HEK293T (cell line): Measurements from ENCODE around the gene ZCCHC14.
A peak's percentile ranks its signal among the peaks of the same experiment; 100 is the strongest.
"Not testable (repeated sequence)": the region's sequence is repeated elsewhere in the genome, so short reads cannot be mapped to it uniquely, and the experiment has no call there.

Experiments used
- CTCF ChIA-PET: fragments of 350-600 bp; formaldehyde crosslinking; extraction: SDS; loops from one replicate; lab custom pipeline; 2021; ENCODE audit warnings: antibody characterized with exemption, inconsistent platforms; lab: Yijun Ruan, JAX
- POLR2A ChIA-PET: fragments of 350-600 bp; formaldehyde crosslinking; extraction: SDS; loops from one replicate; lab custom pipeline; 2020; ENCODE audit warnings: antibody characterized with exemption, inconsistent platforms; lab: Yijun Ruan, JAX
- DNase-seq: peaks from one replicate; pipeline ENCODE4 v3.0.0; 2012; ENCODE audit warnings: mixed read lengths; ENCODE audit errors: extremely low spot score
- ARNT ChIP-seq: fragments of 450-650 bp; IDR thresholded peaks from 2 replicates; pipeline ENCODE4 v1.6.1; 2017; ENCODE audit warnings: mild to moderate bottlenecking
- BHLHE40 ChIP-seq: fragments of 450-650 bp; IDR thresholded peaks from 2 replicates; pipeline ENCODE4 v1.6.1; 2016; ENCODE audit warnings: mild to moderate bottlenecking, moderate library complexity, borderline replicate concordance
- CTBP1 ChIP-seq: fragments of 450-650 bp; IDR thresholded peaks from 2 replicates; pipeline ENCODE4 v1.6.1; 2016; ENCODE audit warnings: borderline replicate concordance
- ELF4 ChIP-seq: fragments of 450-650 bp; IDR thresholded peaks from 2 replicates; pipeline ENCODE4 v1.6.1; 2017; ENCODE audit warnings: antibody characterized with exemption
- FOXA1 ChIP-seq: fragments of 450-650 bp; IDR thresholded peaks from 2 replicates; pipeline ENCODE4 v1.6.1; 2016; ENCODE audit warnings: mild to moderate bottlenecking
- FOXK2 ChIP-seq: fragments of 450-650 bp; IDR thresholded peaks from 2 replicates; pipeline ENCODE4 v1.6.1; 2016; ENCODE audit warnings: mild to moderate bottlenecking
- FOXM1 ChIP-seq: fragments of 450-650 bp; IDR thresholded peaks from 2 replicates; pipeline ENCODE4 v1.6.1; 2017; ENCODE audit warnings: mild to moderate bottlenecking, borderline replicate concordance
- HDGF ChIP-seq: fragments of 450-650 bp; IDR thresholded peaks from 2 replicates; pipeline ENCODE4 v1.6.1; 2017; ENCODE audit warnings: antibody characterized with exemption, borderline replicate concordance
- L3MBTL2 ChIP-seq: fragments of 450-650 bp; conservative IDR thresholded peaks from 2 replicates; pipeline ENCODE4 v1.6.1; 2016; ENCODE audit warnings: mild to moderate bottlenecking
- LEF1 ChIP-seq: fragments of 450-650 bp; IDR thresholded peaks from 2 replicates; pipeline ENCODE4 v1.6.1; 2017; ENCODE audit warnings: mild to moderate bottlenecking, borderline replicate concordance
- NFRKB ChIP-seq: fragments of 450-650 bp; IDR thresholded peaks from 2 replicates; pipeline ENCODE4 v1.6.1; 2016; ENCODE audit warnings: mild to moderate bottlenecking, moderate library complexity
- PKNOX1 ChIP-seq: fragments of 450-650 bp; IDR thresholded peaks from 2 replicates; pipeline ENCODE4 v1.6.1; 2016
- SP1 ChIP-seq: fragments of 450-650 bp; IDR thresholded peaks from 2 replicates; pipeline ENCODE4 v1.6.1; 2017
- SUZ12 ChIP-seq: fragments of 450-650 bp; IDR thresholded peaks from 2 replicates; pipeline ENCODE4 v1.6.1; 2016; ENCODE audit warnings: mild to moderate bottlenecking
- TARDBP ChIP-seq: fragments of 450-650 bp; IDR thresholded peaks from 2 replicates; pipeline ENCODE4 v1.6.1; 2016
- ZNF384 ChIP-seq: fragments of 450-650 bp; IDR thresholded peaks from 2 replicates; pipeline ENCODE4 v1.6.1; 2016

Gene ZCCHC14

GRCh38 chr16:87392821-87393679 lies 99.8 kb downstream of the ZCCHC14 start:
- peak; percentile 41 for DNase-seq
- ChIA-PET POLR2A (interaction anchor here (0.7 to 1.1 kb wide), 2 partner anchors 9 to 76 kb away, joined by 3 to 4 read pairs; partner anchors contain the start of genes C16orf95 and FBXO31), CTCF (interaction anchor here (0.8 kb wide), 1 partner anchor 178 kb away, joined by 5 read pairs; no protein-coding TSS in a partner anchor)
- 0 out of 2 replicates have a peak, but pooled peaks have one; percentile 20 for TF ChIP-seq L3MBTL2
- no peak for TF ChIP-seq SP1

GRCh38 chr16:87391950-87392820 lies 100.6 kb downstream of the ZCCHC14 start, which contains the start of gene MAP1LC3B:
TSS of gene MAP1LC3B (plus strand) at chr16:87392336. CDS start at chr16:87392428, 92 bp downstream.
- DNase-seq: peak; percentile 93
- TF ChIP-seq LEF1 (no peak; the same call in 1 of the 2 replicates), ARNT (peak; percentile 51), FOXA1 (no peak), BHLHE40 (no peak), PKNOX1 (peak; percentile 82), ELF4 (peak; percentile 93)
- CTCF ChIA-PET: no interaction called here
- POLR2A ChIA-PET: no interaction called here

- CTCF ChIA-PET: no interaction called here
- TF ChIP-seq SUZ12: no peak
- no peak for TF ChIP-seq CTBP1
- no peak for TF ChIP-seq PKNOX1
- no peak for TF ChIP-seq ZNF384
- no peak for TF ChIP-seq FOXK2
- TF ChIP-seq L3MBTL2: no peak
- TF ChIP-seq FOXM1: no peak
- TF ChIP-seq ARNT: no peak
- no peak for DNase-seq
- POLR2A ChIA-PET: no interaction called here
These were observed 101.4 kb downstream of the ZCCHC14 start for GRCh38 chr16:87391324-87391949.

GRCh38 chr16:87390641-87391323 lies 102.0 kb downstream of the ZCCHC14 start:
- TF ChIP-seq LEF1 (no peak), ELF4 (no peak), ARNT (no peak), NFRKB (no peak), TARDBP (no peak), HDGF (no peak), FOXK2 (no peak), L3MBTL2 (no peak), SUZ12 (no peak), FOXA1 (no peak), BHLHE40 (no peak), CTBP1 (no peak), PKNOX1 (no peak), FOXM1 (no peak)
- ChIA-PET POLR2A (no interaction called here), CTCF (no interaction called here)
- DNase-seq: no peak

GRCh38 chr16:87389914-87390313 lies 102.9 kb downstream of the ZCCHC14 start:
- DNase-seq, POLR2A ChIA-PET, CTCF ChIA-PET: not testable (repeated sequence)
